HepG2 (cell line): ENCODE measurements around the gene GPLD1. TPM values are rescaled to one million over a fixed set of nuclear protein-coding genes. Genes with fewer than 3 reads are reported as not detected.

Source experiments
- AHR ChIP-seq: IDR thresholded peaks from 2 replicates; pipeline ENCODE4 v1.6.1; 2018; ENCODE audit warnings: missing genetic modification reagents, missing compliant biosample characterization
- DMTF1 ChIP-seq: sonication (generic); formaldehyde crosslinking; IDR thresholded peaks from 2 replicates; pipeline ENCODE4 v1.4.0; 2020; ENCODE audit warnings: mild to moderate bottlenecking, missing genetic modification reagents
- DNMT1 ChIP-seq: sonication (generic); formaldehyde crosslinking; IDR thresholded peaks from 2 replicates; pipeline ENCODE4 v1.5.1; 2020; ENCODE audit warnings: mild to moderate bottlenecking, missing genetic modification reagents
- EEA1 ChIP-seq: sonication (generic); formaldehyde crosslinking; IDR thresholded peaks from 2 replicates; pipeline ENCODE4 v1.5.1; 2020; ENCODE audit warnings: mild to moderate bottlenecking, missing genetic modification reagents, borderline replicate concordance
- FOXM1 ChIP-seq: sonication (generic); formaldehyde crosslinking; IDR thresholded peaks from 2 replicates; pipeline ENCODE4 v1.5.0; 2020; ENCODE audit warnings: missing genetic modification reagents
- GLMP ChIP-seq: sonication (generic); formaldehyde crosslinking; IDR thresholded peaks from 2 replicates; pipeline ENCODE4 v1.9.0; 2021; ENCODE audit warnings: missing genetic modification reagents, mild to moderate bottlenecking, borderline replicate concordance
- HDAC6 ChIP-seq: fragments of 200-600 bp; sonication (generic); IDR thresholded peaks from 2 replicates; pipeline ENCODE4 v1.7.0; 2017; ENCODE audit warnings: mild to moderate bottlenecking, antibody characterized with exemption, low read length, low read depth
- HMGXB4 ChIP-seq, 2 experiments: sonication (generic) in 1 of 2; formaldehyde crosslinking in 1 of 2; IDR thresholded peaks; 2 replicates each; pipeline versions ENCODE4 v1.4.0 to v1.6.1; 2018 to 2020; ENCODE audit warnings: missing genetic modification reagents in 2 of 2, borderline replicate concordance in 1 of 2, low read depth in 1 of 2, mild to moderate bottlenecking in 1 of 2, missing biosample characterization in 1 of 2
- HOXA5 ChIP-seq: sonication (generic); formaldehyde crosslinking; IDR thresholded peaks from 2 replicates; pipeline ENCODE4 v1.4.0; 2020; ENCODE audit warnings: missing genetic modification reagents
- MBNL3 ChIP-seq: fragments of 250-450 bp; sonication (Bioruptor Pico); conservative IDR thresholded peaks from 2 replicates; pipeline ENCODE4 v1.8.0; 2022; ENCODE audit warnings: mild to moderate bottlenecking, inconsistent platforms
- NRL ChIP-seq: sonication (generic); formaldehyde crosslinking; IDR thresholded peaks from 2 replicates; pipeline ENCODE4 v1.5.0; 2020; ENCODE audit warnings: missing genetic modification reagents, mild to moderate bottlenecking, moderate library complexity, borderline replicate concordance
- RBFOX2 ChIP-seq: fragments of 200-400 bp; formaldehyde crosslinking; IDR thresholded peaks from 2 replicates; pipeline ENCODE4 v1.6.1; 2017; ENCODE audit warnings: low read depth, mild to moderate bottlenecking, low read length
- SRSF1 ChIP-seq: fragments of 200-400 bp; formaldehyde crosslinking; optimal IDR thresholded peaks from 2 replicates; pipeline ENCODE3; 2017; ENCODE audit warnings: mild to moderate bottlenecking, low read depth, low read length, moderate library complexity
- SRY ChIP-seq: sonication (generic); formaldehyde crosslinking; IDR thresholded peaks from 2 replicates; pipeline ENCODE4 v1.8.0; 2022; ENCODE audit warnings: mild to moderate bottlenecking, missing genetic modification reagents
- TCF7L2 ChIP-seq: IDR thresholded peaks from 2 replicates; pipeline ENCODE4 v1.6.1; 2011; ENCODE audit warnings: mild to moderate bottlenecking, low read depth, low read length, moderate library complexity
- TEAD3 ChIP-seq: optimal IDR thresholded peaks from 2 replicates; pipeline ENCODE3; 2016; ENCODE audit warnings: borderline replicate concordance
- ZBTB34 ChIP-seq: sonication (generic); formaldehyde crosslinking; IDR thresholded peaks from 2 replicates; pipeline ENCODE4 v1.8.0; 2022; ENCODE audit warnings: mild to moderate bottlenecking, missing genetic modification reagents
- ZBTB38 ChIP-seq: sonication (generic); formaldehyde crosslinking; IDR thresholded peaks from 2 replicates; pipeline ENCODE4 v1.5.1; 2020; ENCODE audit warnings: mild to moderate bottlenecking, missing genetic modification reagents
- ZNF160 ChIP-seq: sonication (generic); formaldehyde crosslinking; IDR thresholded peaks from 2 replicates; pipeline ENCODE4 v1.8.0; 2022; ENCODE audit warnings: mild to moderate bottlenecking, inconsistent platforms, missing genetic modification reagents
- ZNF230 ChIP-seq: sonication (generic); formaldehyde crosslinking; IDR thresholded peaks from 2 replicates; pipeline ENCODE4 v1.4.0; 2020; ENCODE audit warnings: mild to moderate bottlenecking, missing genetic modification reagents
- ZNF558 ChIP-seq: sonication (generic); formaldehyde crosslinking; IDR thresholded peaks from 2 replicates; pipeline ENCODE4 v1.9.0; 2022; ENCODE audit warnings: mild to moderate bottlenecking, missing genetic modification reagents, borderline replicate concordance
- ZNF768 ChIP-seq: sonication (generic); formaldehyde crosslinking; IDR thresholded peaks from 2 replicates; pipeline ENCODE4 v1.4.0; 2020; ENCODE audit warnings: missing genetic modification reagents
- polyA plus RNA-seq, 8 experiments: library from polyadenylated mRNA; depleted of rRNA in 3 of 8; stranded (reverse) in 7 of 8; unstranded in 1 of 8; fragments of >200 nt; fragmentation: Illumina TruSeq in 4 of 8; extraction: Trizol in 4 of 8; gene quantifications; 2 replicates each; pipeline versions ENCODE4 v1.2.1 to v1.2.3, GENCODE V29; 2011 to 2016; ENCODE audit warnings: low read depth in 4 of 8, missing spikeins in 1 of 8, mixed read lengths in 1 of 8; ENCODE audit not compliant: insufficient read depth in 1 of 8
- total RNA-seq, 5 experiments: library from RNA; depleted of rRNA; stranded (reverse); fragments of >200 nt; fragmentation: Illumina TruSeq; extraction: Trizol; gene quantifications; 2 replicates each; pipeline ENCODE4 v1.2.3, GENCODE V29; 2016; ENCODE audit warnings: low read depth in 1 of 5

The GPLD1 gene
- total and polyA plus RNA-seq, 2 of the 13 experiments (the other 11 are each of a cell fraction or from before 2014, with no cell fraction given): 6.2 to 7.6 TPM

- peak; percentile 78; the same call in 1 of the 2 replicates for TF ChIP-seq HOXA5 (CRISPR knock-in tag)
- TF ChIP-seq ZNF768 (CRISPR knock-in tag): peak; percentile 85
- no peak; the same call in none of the 2 replicates for TF ChIP-seq SRY
- peak; percentile 18; the same call in 1 of the 2 replicates for TF ChIP-seq NRL (CRISPR knock-in tag)
- TF ChIP-seq ZNF160: 0 out of 2 replicates have a peak, but pooled peaks have one; percentile 45
- peak; percentile 84; the same call in 1 of the 2 replicates for TF ChIP-seq ZNF558 (CRISPR knock-in tag)
- peak; percentile 59; the same call in 1 of the 2 replicates for TF ChIP-seq ZBTB38 (CRISPR knock-in tag)
- peak; percentile 96 for TF ChIP-seq RBFOX2
- no peak for TF ChIP-seq FOXM1 (CRISPR knock-in tag)
- TF ChIP-seq ZBTB34 (CRISPR knock-in tag): no peak
- 0 out of 2 replicates have a peak, but pooled peaks have one; percentile 16 for TF ChIP-seq DMTF1
- no peak for TF ChIP-seq TEAD3 (CRISPR knock-in tag)
- TF ChIP-seq EEA1 (CRISPR knock-in tag): no peak
- TF ChIP-seq TCF7L2: no peak
- TF ChIP-seq MBNL3 (CRISPR knock-in tag): no peak
- 0 out of 2 replicates have a peak, but pooled peaks have one; percentile 46 for TF ChIP-seq HDAC6
- no peak for TF ChIP-seq GLMP (CRISPR knock-in tag)
- TF ChIP-seq AHR (CRISPR knock-in tag): peak; percentile 35; the same call in 1 of the 2 replicates
- TF ChIP-seq HMGXB4 (CRISPR knock-in tag; IDR thresholded peaks at IDR 0.05; ENCODE audit: borderline replicate concordance in 1 of 2, low read depth in 1 of 2): peak; percentile 96 to 99
- TF ChIP-seq SRSF1: peak; percentile 27
- TF ChIP-seq ZNF230 (CRISPR knock-in tag): peak; percentile 84; the same call in 1 of the 2 replicates
- peak; percentile 61; the same call in 1 of the 2 replicates for TF ChIP-seq DNMT1 (CRISPR knock-in tag)
Observed at GRCh38 chr6:24494821-24495795, 5.7 kb upstream of the GPLD1 start, which contains the start of gene ALDH5A1 (continued).
